ENCODE measurements around the gene COL24A1.
"Not testable (repeated sequence)": the region's sequence is repeated elsewhere in the genome, so short reads cannot be mapped to it uniquely, and the experiment has no call there.

Gene COL24A1

DNA sequence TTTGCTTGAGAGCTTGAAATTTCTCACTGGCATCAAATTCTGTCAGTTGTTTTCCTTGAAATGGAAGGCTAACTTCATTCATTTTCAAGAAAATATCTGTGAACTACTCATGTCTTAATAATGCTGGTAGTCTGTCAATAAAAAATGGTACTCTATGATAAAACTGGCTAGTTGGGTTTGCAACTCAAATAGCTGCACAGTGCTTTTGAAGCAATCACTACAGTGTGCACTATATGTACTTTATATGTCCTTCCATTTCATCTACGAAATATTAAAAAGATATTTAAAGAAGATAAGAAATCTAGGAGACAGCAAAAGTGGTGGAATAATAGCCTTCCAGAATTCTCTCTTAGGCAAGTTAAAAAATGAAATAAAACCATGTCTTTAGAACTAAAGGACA, 408.5 kb downstream of the COL24A1 start:
- DNase-seq: no peak

- DNase-seq: no peak
Measured at GRCh38 chr1:85746777-85747176, 409.8 kb downstream of the COL24A1 start.

DNA sequence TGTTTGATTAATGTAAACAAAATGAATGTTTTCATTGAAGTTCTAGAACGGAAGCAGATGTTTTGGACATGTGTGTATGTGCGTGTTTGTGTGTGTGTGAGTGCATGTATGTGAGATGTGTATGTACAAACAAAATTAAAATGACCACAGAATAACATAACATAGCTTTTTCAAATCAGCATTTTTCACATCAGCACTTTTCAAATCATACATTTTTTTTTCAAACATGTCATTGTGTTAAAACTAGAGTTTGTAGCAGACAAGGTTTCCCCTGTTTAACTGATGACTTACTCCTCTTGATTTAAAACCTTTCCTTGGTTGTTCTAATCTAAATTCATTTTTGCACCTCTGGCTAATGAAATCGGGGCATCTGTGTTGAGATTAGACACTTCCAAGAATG, 412.8 kb downstream of the COL24A1 start:
- DNase-seq: no peak

DNA sequence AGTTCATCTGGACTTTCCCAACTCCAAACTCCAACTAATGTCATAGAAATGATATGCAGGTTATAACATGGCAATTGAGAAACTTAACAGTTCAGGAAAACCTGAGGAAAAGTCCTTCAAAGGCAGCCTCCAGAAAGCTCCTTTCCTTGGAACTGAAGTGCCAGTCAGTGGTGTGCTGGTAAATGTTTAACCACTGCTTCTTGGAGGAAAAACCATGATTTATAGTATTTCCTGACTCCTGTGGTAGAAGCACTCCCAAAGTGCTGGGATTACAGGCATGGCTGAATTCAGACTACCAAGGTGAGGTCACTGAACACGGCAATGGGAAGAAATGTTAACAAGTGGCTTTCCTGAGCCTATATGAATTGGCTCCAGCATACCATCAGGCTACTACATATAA, 421.6 kb downstream of the COL24A1 start:
- no peak for DNase-seq

- no peak for DNase-seq
Measured at GRCh38 chr1:85718678-85719340, 437.8 kb downstream of the COL24A1 start.

DNA sequence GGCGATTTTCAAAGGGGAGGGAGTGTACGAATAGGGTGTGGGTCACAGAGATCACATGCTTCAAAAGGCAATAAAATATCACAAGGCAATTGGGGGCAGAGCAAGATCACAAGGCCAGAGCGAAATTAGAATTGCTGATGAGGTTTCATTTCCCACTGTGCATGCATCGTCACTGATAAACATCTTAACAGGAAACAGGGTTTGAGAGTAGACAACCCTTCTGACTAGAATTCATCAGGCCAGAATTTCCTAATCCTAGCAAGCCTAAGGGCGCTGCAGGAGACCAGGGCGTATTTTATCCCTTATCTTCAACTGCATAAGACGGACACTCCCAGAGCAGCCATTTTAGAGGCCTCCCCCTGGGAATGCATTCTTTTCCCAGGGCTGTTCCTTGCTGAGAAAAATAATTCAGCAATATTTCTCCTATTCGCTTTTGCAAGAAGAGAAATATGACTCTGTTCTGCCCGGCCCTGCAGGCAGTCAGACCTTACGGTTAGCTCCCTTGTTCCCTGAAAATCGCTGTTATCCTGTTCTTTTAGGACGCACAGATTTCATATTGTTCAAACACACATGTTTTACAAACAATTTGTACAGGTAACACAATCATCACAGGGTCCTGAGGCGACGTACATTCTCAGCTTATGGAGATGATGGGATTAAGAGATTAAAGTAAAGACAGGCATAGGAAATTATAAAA, 442.0 kb downstream of the COL24A1 start:
- DNase-seq: not testable (repeated sequence)

- no peak for DNase-seq
Measured at GRCh38 chr1:85708829-85709227, 447.7 kb downstream of the COL24A1 start.

DNA sequence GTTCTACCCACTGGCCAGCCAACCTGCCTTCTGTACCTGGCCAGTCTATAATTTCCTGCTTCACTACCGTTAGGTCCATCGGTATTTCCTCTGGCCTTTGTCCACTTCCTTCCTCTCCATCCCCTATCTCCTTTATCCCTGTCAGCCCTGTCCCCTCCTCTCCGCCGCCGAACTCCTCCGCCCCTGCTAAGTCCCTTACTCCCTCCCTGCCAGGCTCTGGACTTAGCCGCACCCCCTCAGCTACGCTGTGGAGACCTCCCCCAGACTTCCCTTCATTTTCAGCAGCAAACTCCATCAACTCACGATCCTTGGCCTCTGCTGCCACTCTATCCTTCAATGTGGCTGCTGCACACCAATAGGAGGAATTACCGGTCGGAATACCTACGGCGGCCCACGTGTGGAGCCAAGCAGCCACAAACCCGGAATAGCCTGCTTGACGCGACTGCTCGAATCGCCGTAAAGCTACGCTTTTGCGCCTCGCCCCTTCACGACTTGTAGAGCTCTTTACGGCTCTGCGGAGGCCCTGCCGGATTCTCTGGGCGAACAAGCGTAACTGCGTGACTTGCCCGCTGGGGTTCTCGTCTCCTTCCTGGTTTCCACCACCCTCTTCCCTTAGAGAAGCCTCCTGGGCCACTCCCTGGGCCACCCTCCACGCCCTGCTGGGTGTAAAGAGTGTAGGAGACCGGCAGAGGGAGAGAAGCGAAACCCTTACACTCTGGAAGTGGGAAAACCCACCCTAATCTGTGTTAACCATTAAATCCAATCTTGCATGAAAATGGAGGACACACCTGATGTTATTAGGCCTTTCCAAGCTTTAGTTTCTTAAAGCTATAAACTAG, 448.4 kb downstream of the COL24A1 start, which contains the start of gene ZNHIT6:
TSS of gene ZNHIT6 (minus strand) at position 444 of the 839 bp plus-strand sequence. CDS start at position 295, 149 bp downstream.
- DNase-seq: peak; percentile 95

- DNase-seq: no peak
Measured at GRCh38 chr1:85707267-85707989, 449.1 kb downstream of the COL24A1 start.

GRCh38 chr1:85705940-85706339, 450.6 kb downstream of the COL24A1 start:
- no peak for DNase-seq

DNA sequence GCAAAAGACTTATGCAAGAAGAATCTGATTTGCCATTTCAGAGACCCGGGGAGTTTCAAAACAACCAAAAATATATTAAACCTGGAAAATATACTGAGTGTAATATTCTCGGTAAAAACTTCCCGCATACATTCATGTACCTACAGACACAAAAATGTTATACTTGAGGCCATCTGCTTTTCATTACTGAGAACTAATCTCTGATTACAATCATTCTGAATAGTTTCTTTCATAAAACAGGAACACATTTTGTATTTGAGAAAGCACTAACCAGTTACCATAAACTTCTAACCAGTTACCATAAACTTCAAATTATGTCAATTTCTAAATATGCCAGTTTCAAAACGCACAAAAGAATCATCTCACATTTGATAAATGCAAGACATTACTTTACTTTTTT, 456.1 kb downstream of the COL24A1 start:
- no peak for DNase-seq

- no peak for DNase-seq
Measured at GRCh38 chr1:85697895-85698294, 458.7 kb downstream of the COL24A1 start.

DNA sequence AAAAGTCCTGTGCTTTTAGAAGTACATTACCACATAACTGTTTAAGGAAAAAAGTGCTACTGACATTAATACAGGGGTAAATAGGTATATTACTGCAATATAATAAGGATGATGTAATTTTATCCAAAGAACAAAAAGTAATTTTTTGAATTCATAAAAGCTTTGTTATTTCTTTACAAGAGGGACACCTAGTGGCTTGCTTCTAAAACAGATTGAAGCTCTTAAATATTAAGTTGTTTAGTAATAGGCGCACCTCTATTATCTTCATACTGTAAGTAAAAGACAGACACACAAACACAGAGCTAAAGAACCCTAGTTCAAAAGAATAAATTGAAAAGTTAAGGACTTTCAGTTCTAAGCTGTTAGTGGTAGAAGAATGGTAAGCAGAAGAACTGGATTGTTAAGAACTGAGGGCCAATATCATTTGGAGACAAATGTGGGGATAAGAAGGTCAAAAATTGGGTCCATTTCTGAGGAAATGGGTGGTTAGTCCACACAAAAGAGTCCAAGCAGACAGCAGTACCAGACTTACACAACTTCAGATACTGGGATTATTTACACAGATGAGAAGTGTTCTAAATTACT, 463.8 kb downstream of the COL24A1 start:
- DNase-seq: no peak

- no peak for DNase-seq
Measured at GRCh38 chr1:85689775-85690404, 466.7 kb downstream of the COL24A1 start.

DNA sequence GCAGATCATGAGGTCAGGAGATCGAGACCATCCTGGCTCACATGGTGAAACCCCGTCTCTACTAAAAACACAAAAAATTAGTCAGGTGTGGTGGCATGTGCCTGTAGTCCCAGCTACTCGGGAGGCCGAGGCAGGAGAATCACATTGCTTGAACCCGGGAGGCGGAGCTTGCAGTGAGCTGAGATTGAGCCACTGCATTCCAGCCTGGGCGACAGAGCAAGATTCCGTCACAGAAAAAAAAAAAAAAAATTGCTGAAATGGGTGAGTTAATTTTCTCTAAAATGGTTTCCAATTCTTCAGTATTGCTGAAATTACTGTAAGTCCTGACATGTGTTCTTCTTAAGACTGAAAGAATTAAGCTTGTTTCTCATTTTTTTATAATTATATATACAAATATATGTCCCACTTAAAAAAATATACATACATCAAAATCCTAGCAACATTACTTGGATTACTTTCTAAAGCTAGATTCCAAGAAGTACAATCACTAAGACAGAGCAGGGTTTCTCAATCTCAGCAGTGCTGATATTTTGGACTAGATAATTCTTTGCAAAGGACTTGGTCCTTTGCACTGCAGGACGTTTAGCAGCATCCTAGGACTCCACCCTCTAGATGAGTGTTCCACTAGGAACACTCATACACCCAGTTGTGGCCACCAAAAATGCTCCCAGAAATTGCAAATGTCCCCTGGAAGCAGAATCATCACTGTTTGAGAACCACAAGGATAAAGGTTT, 473.1 kb downstream of the COL24A1 start:
- DNase-seq: no peak

DNA sequence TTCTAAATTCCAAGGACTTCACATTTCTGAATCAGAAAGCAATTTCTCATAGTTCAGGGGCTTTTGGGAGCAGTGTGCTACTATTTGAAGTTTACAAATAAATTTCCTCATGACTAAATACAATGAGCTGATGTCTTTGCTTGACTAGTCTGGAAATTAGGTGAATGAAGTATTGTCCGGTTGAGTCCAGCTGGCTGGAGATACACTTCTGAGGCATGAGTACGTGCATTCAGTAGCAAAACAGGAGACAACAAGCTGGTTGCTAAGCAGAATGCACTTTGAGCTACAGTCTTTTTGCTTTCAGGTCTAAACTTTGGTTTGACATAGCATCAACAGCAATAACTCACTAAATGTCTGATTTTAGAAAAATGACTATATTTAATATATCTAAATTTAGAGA, 475.5 kb downstream of the COL24A1 start:
- no peak for DNase-seq
